Prostate gland (tissue), 2 donors: Measurements from ENCODE around the gene PRMT5.

ENCODE experiments used
- CTCF ChIP-seq, 4 experiments: fragments of 200-600 bp in 2 of 4; fragments of 450-650 bp in 2 of 4; sonication (generic) in 2 of 4; IDR thresholded peaks; 1 replicate in 3 of 4; 2 replicates in 1 of 4; pipeline ENCODE4 v1.5.1; 2016 to 2019; ENCODE audit warnings: antibody characterized with exemption in 4 of 4, mild to moderate bottlenecking in 2 of 4, moderate library complexity in 2 of 4
- POLR2A ChIP-seq: fragments of 450-650 bp; IDR thresholded peaks from one replicate; pipeline ENCODE4 v1.6.1; 2016; ENCODE audit warnings: antibody characterized with exemption, mild to moderate bottlenecking
- POLR2AphosphoS5 ChIP-seq: sonication (generic); formaldehyde crosslinking; IDR thresholded peaks from one replicate; pipeline ENCODE4 v1.6.1; 2017; ENCODE audit warnings: antibody characterized with exemption

- TF ChIP-seq CTCF (IDR thresholded peaks at IDR 0.05) (no peak), POLR2A (no peak), POLR2AphosphoS5 (no peak)
Measured at GRCh38 chr14:22877000-22877501, 52.1 kb downstream of the PRMT5 start.
